HG03196 (cell line): ENCODE results near the gene APOL3.
"Not testable (repeated sequence)": the region's sequence is repeated elsewhere in the genome, so short reads cannot be mapped to it uniquely, and the experiment has no call there.

Experiments
- ATAC-seq: cut with Tn5 transposase; IDR thresholded peaks from one replicate; pipeline ENCODE4 v1.9.1; 2021; ENCODE audit not compliant: unreplicated experiment

The APOL3 gene

DNA sequence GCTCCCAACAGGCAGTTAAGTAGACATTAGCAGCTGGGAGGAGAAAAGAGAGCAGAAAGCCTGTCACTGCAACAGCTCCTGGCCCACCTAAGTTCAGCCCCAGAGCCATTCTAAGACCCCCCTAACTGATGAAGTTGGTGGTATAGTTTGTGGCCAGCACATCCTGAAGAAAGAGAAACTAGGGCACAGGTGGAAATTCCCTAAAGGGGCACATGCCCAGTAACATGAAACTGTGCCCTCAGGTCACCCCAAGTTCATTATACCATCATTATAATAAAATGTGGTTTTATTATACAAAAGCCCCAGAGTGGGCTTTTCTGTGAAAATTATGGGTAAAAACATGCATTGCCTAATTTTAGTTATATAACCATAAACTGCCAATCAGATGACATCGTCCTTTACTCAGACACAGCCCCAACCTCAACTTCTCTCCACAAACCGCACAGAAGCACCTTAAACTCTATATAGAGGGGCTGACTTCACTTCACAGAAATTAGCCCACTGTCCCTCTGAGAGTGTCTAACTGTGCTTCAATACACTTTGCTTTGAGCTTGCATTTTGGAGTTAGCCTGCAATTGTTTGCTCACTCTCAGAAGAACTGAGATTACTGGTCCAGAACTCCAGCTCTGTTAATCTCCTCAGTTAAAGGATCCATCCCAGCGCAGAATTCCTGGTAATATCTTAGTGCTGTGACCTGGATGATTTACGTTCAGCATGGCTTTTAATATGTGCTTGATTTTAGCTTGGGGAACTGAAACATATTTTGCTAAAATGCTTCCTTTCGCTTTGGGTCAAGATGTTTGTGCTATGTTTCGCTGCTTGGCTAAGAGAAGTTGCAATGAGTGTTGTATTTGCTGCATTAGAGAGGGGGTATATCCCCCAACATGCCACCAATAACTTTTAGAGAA, 1.8 kb upstream of the APOL3 start:
- no peak for ATAC-seq

DNA sequence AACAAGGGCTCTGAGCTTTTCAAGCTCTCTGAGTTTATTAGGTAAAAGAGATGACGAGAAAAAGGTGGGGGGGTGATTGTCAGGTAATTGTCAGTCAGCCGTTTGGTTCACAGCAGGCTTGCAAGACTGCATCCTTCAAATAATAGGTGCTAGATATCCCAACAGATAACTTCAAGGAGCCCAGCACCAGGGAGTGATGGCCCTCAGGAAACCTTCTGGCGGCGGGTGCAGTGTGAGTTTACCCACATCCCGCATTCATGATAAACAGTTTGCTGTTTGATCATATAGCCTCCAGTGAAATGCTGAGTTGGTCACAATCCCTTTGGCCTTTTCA, 1.2 kb upstream of the APOL3 start:
- not testable (repeated sequence) for ATAC-seq

DNA sequence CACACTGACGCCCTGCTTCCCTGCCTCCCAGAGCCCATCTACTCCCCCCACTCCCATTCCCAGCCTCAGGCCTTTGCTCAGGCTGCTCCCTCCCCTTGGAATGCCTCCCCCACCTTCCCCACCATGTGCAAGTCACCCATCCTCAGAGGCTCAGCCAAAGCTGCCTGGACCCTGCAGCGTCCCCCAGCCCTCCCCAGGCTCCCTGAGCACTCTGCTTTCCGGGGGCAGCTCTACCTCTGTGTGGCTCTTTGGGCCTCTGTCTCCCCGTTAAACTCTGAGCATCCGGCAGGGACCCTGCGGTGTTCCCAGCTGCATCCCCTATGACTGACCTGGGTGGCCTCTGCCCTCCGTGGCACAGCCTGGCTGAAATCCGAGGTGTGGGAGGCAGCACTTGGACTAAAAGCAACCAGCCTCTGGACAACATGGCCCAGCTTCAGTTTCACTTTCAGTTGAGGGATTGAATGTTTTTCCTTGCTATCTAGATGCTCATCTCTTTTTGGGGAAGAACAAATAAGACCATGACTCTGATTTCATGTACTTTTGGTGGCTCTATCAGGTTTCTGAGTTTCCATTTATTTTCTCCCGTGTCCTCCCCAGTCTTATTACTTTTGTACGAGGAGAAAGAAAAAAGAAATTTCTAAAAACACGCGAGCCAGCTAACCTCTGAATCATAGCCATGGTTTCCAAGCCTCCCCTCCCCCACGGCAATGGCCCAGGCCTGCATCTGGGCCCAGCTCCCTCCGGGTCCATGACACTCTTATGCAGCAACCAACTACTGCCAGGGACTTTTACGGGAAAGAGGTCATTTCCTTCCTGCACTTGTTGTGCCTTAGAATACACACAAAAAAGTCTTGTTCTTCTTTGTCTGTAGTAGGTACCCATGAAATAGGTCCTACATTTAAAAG, 3.8 kb downstream of the APOL3 start:
- ATAC-seq: no peak

DNA sequence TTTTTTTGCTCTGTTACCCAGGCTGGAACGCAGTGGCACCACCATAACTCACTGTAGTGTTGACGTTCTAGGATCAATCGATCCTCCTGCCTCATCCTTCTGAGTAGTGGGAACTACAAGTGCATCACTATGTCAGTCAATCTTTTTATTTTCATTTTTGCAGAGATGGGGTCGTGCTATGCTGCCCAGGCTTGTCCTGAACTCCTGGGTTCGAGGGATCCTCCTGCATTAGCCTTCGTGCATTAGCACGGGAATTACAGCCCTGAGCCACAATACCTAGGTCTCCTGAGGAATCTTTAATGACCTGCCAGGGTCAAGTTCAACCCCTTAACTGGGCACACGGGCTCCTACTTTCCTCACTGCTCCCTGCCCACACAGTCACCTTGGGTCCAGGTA, 4.4 kb downstream of the APOL3 start:
- no peak for ATAC-seq

DNA sequence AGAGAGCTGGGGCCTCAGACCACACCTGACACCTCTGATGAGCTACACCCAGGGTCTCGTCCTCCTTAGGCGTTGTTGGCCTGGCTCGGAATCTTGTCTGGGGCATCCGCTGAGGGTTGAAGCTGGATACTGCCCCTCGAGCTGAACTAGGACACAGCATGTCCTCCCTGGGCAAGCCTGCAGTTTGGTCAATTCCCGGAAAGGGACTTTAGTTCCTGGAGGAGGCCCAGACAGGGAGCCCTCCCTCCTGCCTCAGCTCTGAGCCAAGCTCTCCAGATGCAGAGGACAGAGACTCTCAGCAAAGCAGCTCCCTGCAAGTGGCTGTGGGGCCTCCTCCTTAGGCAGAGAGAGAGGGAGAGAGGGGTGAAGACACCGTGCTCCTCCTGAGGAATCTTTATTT, 4.9 kb downstream of the APOL3 start:
- no peak for ATAC-seq

DNA sequence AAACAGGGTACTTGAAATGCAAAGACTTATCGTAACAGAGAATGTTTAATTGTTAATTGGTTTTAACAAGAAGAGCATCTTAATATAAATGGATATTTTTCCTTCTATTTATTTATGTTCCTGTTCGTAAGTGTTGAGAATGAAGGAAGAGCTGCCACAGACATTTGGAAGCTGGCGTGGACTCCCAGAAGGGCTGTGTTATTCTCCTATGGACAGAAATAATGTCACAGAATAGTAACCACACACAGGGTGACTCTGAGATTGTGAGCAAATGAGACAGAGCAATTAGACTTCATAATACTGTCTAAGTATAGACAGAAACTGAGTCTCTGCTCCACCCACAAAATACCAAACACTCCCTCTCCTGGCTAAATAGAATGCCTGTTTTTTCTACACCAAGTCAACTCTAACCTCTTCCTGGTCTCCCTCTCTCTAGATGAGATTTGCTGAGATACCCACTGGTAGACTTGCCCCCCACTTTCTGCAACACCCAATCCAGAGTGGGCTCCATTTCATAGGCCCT, 6.1 kb downstream of the APOL3 start:
- no peak for ATAC-seq

DNA sequence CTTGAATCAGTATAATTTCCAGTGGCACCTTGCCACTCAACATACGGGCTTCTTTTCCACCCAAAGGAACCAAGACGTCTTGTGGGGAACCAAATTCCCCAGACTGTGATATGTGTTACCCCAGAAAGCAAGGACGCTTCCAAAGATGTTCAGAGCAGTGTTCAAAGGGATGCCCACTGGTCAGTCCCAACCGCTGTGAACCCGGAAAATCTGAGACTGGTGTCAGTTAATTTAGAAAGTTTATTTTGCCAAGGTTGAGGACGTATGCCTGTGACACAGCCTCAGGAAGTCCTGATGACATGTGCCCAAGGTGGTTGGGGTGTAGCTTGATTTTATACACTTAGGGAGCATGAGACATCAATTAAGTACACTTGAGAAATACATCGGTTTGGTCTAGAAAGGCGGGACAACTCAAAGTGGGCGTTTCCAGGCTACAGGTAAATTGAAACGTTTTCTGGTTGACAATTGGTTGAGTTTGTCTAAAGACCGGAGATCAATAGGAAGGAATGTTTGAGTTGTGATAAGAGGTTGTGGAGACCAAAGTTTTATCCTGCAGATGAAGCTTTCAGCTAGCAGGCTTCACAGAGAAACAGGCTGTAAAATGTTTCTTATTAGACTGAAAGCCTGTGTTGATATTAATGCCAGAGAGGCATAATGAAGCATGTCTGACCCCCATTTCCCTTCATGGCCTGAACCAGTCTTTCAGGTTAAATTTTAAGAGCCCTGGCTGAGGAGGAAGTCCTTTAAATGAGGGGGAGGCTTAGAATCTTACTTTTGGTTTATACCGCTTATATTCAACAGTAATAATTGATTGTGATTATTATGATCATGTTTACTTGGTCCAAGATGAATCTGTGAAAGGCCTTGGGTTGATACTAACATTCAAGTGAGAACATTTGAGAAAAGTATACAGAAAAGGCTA, 6.8 kb downstream of the APOL3 start:
- ATAC-seq: no peak

DNA sequence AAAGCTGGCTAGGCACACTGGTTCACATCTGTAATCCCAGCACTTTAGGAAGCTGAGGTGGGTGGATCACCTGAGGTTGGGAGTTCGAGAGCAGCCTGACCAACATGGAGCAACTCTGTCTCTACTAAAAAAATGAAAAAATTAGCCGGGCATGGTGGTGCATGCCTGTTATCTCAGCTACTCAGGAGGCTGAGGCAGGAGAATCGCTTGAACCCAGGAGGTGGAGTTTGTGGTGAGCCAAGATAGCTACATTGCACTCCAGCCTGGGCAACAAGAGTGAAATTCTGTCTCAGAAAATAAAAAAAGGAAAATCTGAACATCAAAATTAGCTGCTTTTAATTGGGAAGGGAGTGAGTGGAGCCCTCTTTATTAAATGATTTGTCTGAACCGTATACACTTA, 7.7 kb downstream of the APOL3 start:
- ATAC-seq: not testable (repeated sequence)

DNA sequence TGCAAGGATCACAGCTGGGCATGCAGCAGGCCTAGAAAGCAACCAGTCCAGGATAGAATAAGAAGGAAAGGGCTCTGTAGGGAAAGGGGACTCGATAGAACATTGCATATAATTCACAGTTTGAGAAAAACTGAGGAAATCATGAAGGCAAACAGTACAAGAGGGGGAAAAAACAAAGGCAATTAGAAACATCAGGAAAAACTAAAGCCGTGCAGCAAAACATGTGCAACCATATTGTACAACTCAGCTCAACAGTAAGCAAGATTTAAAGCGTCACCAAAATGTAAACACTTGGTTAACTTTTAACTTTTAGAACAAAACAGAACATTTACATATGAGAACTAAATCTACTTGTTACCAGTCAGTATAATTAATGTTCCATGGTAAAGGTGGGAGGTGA, 8.5 kb downstream of the APOL3 start:
- ATAC-seq: no peak

DNA sequence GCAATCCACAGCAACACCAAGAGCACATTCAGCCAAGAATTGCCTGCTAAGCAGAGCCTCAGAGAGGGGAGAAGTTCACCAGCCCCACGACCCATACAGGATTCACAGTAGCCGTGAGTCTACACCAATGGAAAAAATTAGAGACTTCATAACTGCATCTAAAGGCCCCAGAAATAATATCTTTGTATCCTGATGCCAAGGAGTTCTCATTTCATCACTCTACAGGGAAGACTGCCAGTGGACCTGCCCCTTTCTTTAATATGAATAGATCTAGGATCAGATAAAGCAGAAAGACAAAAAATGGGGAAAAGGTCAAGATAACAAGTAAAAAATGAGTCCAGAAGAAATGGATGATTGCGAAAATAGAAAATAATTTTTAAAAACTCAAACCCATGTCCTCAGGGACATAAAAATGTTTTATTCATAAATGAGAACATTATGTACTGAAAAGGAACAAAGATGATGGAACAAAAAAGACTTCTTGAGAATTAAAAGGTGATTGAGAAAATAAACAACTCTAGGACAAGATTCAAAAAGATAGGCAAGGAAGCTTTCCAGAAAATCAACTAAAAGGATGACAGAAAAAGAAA, 9.5 kb downstream of the APOL3 start:
- ATAC-seq: no peak

DNA sequence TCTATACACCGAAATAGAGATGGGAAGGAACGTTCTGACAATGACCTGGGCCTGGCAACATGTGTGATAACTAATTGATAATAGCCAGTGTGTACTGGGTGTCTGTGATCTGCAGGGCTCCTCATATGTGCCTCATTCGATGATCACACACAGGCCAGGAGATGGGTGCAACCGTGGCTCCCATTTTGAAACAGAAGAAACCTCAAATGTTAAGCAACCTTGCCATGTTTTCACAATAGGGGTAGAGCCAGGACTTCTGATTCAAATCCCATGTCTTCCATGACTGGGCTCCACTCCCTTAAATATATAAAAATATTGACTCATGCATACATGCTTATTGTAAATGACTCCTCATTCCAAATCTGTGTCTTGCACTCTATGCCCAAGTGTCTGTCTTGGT, 11.1 kb downstream of the APOL3 start:
- no peak for ATAC-seq

DNA sequence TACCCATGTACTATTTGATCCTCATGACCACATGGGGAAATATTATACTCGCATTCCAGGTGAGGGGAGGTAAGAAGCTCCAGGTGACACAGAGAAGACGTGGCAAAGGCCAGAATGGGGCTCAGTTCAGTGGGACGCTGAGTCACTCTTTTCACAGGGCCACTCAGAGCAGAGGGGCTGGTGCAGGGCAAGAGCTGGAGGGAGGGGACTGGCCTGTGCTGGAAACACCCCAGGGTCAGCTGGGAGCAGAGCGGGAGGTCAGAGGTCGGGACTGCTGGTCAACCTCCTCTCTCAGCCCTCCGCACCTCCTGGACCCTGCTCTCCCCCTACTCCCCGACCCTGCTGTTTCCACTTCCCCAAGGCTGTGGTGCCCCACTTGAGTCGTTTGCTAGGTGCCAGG, 12.1 kb downstream of the APOL3 start:
- no peak for ATAC-seq

DNA sequence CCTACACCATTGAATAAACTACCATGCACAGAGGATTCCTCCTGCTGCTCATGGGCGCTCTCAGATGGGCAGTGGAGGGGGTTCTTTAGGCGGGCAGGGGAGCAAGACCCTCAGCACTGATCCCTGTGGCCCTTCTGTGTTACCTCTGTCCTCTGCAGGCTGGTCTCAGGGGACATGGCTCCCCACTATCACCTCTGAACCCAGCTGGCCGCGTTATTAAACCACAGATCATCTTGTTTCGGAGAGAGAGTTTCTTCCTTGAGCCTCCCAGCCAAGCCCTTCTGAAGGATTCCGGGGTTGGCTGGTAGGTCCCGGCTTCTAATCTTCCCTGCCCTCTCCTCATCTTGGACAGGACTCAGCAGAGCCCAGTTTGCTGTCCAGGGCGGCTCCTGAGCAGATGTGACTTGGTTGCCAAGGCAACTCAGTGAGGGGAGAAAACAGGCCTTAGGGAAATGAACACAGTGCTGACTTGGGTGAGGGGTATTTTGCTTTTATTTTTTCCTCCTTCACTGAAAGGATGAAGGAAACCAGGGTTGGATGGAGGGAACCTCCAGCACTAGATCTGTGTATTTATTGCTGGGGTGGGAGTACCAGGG, 13.3 kb downstream of the APOL3 start:
- no peak for ATAC-seq

DNA sequence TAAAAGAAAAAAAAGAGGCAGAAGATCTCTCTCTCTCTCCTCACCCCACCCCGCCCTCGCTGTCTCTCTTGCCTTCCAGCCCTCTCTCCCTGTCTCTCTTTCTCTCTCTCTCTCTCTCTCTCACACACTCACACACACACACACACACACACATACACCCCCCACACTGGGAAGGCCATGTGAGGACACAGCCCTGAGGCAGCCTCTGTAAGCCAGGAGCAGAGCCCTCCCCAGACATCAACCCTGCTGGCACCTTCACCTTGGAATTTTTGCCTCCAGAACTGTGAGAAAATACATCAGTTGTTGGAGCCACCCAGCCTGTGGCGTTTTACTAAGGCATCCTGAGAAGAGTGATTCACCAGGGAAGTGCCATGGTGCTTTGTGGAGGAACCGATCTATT, 14.7 kb downstream of the APOL3 start:
- no peak for ATAC-seq

DNA sequence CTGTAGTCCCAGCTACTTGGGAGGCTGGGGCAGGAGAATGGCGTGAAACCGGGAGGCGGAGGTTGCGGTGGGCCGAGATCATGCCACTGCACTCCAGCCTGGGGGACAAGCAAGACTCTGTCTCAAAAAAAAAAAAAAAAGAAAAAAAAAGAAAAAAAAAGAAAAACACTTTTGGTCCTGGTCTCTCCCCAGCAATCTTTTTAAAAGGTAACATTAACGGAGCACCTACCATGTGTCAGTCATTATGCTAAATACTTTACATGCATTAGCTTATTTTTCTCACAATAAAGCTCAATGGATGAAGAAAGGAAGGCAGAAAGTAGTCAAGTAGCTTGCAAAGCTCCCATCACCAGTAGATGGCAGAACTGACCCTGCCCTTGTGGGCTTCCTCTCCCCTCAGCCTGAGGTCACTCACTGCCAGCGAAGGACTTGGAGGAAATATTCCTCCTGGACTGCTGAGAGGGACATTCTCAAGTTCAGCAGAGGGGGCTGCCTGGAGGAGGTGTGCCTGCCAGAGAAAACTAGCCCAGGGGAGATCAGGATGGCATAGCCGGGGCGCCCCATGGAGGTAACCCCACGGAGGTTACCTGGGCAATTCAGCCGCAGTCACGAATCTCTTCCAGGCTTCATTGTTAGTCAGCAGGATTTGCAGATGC, 15.5 kb downstream of the APOL3 start:
- ATAC-seq: no peak

DNA sequence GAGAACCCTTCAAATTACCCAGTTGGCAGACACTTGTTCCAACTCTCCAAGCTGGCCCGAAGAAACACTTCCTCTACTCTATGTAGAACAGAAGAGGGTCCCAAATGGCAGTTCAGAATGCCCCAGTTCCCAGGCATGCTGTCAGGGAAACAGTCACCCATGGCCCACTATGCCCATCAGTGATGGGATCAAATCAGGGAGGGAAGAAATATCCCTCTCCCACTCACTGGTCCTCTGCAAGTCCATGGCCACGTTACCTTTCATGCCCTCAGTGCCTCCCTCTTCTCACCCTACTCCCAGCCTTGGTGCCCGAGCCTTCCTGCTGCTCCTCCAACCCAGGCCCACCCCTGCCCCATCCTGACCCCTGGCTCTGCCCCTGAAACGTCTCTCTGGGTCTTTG, 16.6 kb downstream of the APOL3 start:
- ATAC-seq: no peak

DNA sequence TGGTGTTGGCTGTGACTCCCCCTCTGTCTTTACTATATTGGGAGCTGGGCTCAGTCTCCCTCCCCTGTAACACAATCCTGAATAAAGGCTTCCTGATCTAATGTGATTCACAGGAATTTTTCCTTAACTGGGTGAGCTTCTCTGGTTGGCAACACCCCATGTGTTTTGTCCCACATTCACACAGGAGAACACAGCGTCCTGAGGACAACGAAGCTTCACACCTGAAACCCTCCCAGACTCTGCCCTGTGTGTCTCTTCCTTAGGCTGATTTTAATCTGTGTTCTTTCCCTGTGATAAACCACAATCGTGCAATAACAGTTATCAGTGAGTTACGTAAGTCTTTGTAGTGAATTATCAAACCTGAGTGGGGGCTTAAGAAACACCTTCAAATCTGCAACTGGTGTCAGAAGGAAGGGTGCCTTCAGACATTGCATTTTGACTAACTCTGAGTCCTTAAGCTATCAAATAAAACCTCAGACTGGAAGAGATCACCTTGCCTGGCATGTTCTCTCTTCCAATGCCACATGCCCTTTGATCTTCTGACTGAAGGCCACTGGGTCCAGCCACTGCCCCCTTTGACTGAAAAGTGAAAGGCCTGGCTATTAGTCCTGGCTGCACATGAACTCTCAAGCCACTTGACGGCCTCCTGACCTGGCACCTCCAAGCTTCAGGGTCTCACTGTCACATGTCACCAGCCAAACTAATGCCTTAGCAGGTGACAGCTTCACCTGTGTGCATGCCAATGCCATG, 17.3 kb downstream of the APOL3 start:
- no peak for ATAC-seq

DNA sequence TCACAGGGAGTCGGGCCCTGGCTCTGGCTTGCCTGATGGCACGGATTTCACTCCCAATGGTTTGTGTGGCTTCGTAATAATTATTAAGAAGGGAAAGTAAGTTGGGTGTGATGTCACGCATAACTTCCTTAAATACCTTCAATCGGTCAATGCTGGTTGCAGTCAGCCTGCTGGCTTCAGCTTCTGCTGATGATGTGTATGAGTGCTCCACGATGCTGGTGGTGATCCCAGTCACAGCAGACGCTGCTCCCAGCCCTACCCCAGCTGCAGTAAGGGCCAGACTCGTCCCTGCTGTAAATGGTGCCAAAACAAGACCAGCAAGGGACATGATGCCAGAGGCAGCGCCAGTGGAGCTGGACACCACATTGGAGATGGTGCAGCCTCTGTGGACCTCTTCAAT, 19.1 kb downstream of the APOL3 start:
- no peak for ATAC-seq

DNA sequence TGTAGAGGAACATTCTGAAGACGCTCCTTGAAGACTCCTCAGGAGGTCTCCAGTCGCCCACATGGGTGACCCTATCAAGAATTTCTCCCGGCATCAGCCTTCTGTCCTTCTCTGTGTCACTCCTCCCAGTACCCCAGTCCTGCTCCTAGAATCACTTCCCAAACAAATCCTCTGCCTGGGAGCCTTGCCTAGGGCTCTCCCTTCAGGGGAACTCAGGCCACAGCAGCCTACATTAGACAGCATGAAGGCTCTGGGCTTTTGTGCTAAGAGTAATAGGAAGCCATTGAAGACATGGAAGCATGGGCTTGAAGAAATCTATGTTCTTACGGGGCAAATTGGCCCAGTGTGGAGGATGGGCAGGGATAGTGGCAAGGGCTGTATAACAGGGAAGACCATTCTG, 21.8 kb downstream of the APOL3 start:
- ATAC-seq: not testable (repeated sequence)
